ENCODE measurements around the gene SPATS2.
"Not testable (repeated sequence)": the region's sequence is repeated elsewhere in the genome, so short reads cannot be mapped to it uniquely, and the experiment has no call there.

SPATS2 gene

DNA sequence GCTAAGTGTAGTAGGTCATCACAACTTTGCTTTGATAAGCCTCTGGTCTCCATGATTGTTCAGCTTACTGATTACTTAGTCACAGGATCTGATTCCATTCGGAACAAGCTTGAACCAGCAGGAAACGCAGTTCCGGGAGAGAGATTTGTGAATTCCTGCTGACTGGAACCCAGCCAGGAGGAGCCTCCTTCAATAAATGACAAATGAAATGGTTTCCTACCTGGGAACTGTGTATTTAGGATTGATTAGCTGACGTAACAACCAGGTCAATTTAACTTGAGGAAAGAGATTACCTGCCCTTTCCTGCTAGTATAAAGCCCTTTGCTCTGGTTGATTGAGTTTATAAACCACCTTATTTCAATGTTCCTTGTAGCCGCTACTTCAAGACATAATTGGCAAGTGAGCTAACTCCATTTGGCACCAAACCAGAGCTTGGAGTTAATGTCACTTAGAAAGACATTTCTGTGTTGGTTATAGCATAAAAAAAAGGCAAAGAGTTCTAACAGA is 136.5 kb downstream of the SPATS2 start:
- Histone ChIP-seq H3K9ac (ENCODE audit: insufficient read length, low read depth) (no peak overlapping the region), H3K4me3 (ENCODE audit: insufficient read length, low read depth) (no peak overlapping the region), H3K9me3 (ENCODE audit: insufficient read depth, low read length) (no peaks in the 10 kb centered on the region), H3K27me3 (ENCODE audit: insufficient read depth, insufficient read length) (no peaks in the 10 kb centered on the region), H3K4me1 (ENCODE audit: insufficient read depth, insufficient read length) (no peaks in the 10 kb centered on the region), H3K36me3 (ENCODE audit: insufficient read depth, insufficient read length, low read length) (peaks cover 48% of the 10 kb centered on the region)
- no peak for DNase-seq (ENCODE audit: low read depth, low spot score)
- TF ChIP-seq ZNF274 (IDR thresholded peaks at IDR 0.05; ENCODE audit: low read depth, low read length) = no peak
- TF ChIP-seq YY1 (IDR thresholded peaks at IDR 0.05; ENCODE audit: insufficient read depth, insufficient read length) = no peak
- TF ChIP-seq SUZ12 (IDR thresholded peaks at IDR 0.05; ENCODE audit: extremely low read depth, insufficient read depth, insufficient read length) = no peak

DNA sequence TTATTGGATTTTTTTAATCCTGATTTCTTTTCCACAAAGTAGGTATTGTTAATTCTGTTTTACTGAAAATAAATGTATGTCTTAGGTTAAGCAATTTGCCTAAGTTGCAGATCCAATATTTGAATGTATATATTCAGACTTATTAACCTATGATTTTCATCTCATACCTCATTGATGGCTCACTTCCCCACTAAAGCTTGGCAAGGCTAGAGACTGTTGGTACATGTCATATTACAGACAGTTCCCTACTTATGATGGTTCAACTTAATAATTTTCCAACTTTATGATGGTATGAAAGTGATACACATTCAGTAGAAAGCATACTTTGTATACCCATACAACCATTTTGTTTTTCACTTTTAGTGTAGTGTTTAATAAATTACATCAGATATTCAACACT is 138.4 kb downstream of the SPATS2 start:
- no peak for DNase-seq (ENCODE audit: low read depth, low spot score)

DNA sequence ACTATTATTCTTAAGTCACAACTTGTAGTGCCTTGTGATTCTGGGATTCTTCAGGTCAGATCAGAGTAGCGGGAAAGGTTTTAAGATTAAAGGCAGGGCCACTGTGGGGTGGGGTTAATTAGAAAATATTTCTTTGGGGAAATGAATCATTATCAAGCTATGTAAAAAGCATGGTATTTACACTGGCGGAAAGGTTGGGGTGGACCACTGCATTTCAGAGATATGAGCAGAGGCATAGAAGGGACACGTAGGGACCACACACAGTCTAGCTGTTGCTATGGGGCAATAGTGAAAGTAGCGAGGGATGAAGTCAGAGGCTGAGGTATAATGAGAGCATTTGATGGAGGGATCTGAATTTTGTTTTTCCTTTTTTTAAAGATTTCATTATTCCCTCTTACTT is 139.9 kb downstream of the SPATS2 start:
- TF ChIP-seq YY1 (IDR thresholded peaks at IDR 0.05; ENCODE audit: insufficient read depth, insufficient read length) (no peak), ZNF274 (IDR thresholded peaks at IDR 0.05; ENCODE audit: low read depth, low read length) (no peak), SUZ12 (IDR thresholded peaks at IDR 0.05; ENCODE audit: extremely low read depth, insufficient read depth, insufficient read length) (no peak)
- Histone ChIP-seq H3K9me3 (ENCODE audit: insufficient read depth, low read length) (no peaks in the 10 kb centered on the region), H3K27me3 (ENCODE audit: insufficient read depth, insufficient read length) (no peaks in the 10 kb centered on the region), H3K9ac (ENCODE audit: insufficient read length, low read depth) (no peak overlapping the region), H3K4me1 (ENCODE audit: insufficient read depth, insufficient read length) (no peaks in the 10 kb centered on the region), H3K36me3 (ENCODE audit: insufficient read depth, insufficient read length, low read length) (peaks cover 24% of the 10 kb centered on the region), H3K4me3 (ENCODE audit: insufficient read length, low read depth) (no peak overlapping the region)
- no peak for DNase-seq (ENCODE audit: low read depth, low spot score)

More for the DNA sequence above, 138.4 kb downstream of the SPATS2 start:
- TF ChIP-seq YY1 (IDR thresholded peaks at IDR 0.05; ENCODE audit: insufficient read depth, insufficient read length) (no peak), ZNF274 (IDR thresholded peaks at IDR 0.05; ENCODE audit: low read depth, low read length) (no peak), SUZ12 (IDR thresholded peaks at IDR 0.05; ENCODE audit: extremely low read depth, insufficient read depth, insufficient read length) (no peak)
- H3K36me3 ChIP-seq (ENCODE audit: insufficient read depth, insufficient read length, low read length) = peaks cover 35% of the 10 kb centered on the region
- no peaks in the 10 kb centered on the region for H3K4me1 ChIP-seq (ENCODE audit: insufficient read depth, insufficient read length)
- no peak overlapping the region for H3K4me3 ChIP-seq (ENCODE audit: insufficient read length, low read depth)
- no peaks in the 10 kb centered on the region for H3K9me3 ChIP-seq (ENCODE audit: insufficient read depth, low read length)
- H3K9ac ChIP-seq (ENCODE audit: insufficient read length, low read depth) = no peak overlapping the region
- no peaks in the 10 kb centered on the region for H3K27me3 ChIP-seq (ENCODE audit: insufficient read depth, insufficient read length)

DNA sequence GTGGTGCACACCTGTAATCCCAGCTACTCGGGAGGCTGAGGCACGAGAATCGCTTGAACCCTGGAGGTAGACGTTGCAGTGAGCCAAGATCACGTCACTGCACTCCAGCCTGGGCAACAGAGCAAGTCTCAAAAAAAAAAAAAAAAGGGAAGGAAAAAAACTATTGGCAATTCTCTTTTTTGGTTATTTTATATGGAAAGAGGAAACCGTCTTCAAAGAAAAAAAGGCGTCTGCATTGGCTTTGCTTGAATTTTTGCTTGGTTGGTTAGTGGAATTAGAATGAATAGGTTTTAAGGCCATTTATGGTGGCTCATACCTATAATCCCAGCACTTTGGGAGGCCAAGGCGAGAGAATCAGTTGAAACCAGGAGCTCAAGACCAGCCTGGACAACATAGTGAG is 142.4 kb downstream of the SPATS2 start:
- H3K4me1 ChIP-seq (ENCODE audit: insufficient read depth, insufficient read length); H3K27me3 ChIP-seq (ENCODE audit: insufficient read depth, insufficient read length); H3K9ac ChIP-seq (ENCODE audit: insufficient read length, low read depth); H3K4me3 ChIP-seq (ENCODE audit: insufficient read length, low read depth); H3K9me3 ChIP-seq (ENCODE audit: insufficient read depth, low read length); DNase-seq (ENCODE audit: low read depth, low spot score): not testable (repeated sequence)
- H3K36me3 ChIP-seq (ENCODE audit: insufficient read depth, insufficient read length, low read length) = peaks cover 16% of the 10 kb centered on the region

DNA sequence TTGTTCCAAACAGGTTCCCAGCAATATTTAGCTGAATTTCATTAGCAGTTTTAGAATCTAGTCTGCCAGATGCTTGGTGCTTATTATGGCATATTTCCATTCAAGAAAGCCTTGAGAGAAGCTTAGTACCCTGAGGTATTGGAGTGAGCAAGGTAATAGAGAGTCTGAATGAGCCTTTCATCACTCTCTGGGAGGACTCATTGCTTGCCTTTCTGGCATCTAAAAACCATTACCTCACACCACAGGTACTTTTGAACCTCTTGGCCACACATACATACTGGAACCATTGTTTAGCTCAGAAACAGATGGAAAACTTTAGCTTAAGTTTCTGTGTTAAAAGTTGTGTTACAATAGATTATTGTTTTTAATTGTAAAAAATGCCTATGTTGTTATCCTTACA is 144.1 kb downstream of the SPATS2 start:
- Histone ChIP-seq H3K4me1 (ENCODE audit: insufficient read depth, insufficient read length) (no peaks in the 10 kb centered on the region), H3K9ac (ENCODE audit: insufficient read length, low read depth) (no peak overlapping the region), H3K4me3 (ENCODE audit: insufficient read length, low read depth) (no peak overlapping the region), H3K27me3 (ENCODE audit: insufficient read depth, insufficient read length) (no peaks in the 10 kb centered on the region), H3K9me3 (ENCODE audit: insufficient read depth, low read length) (no peaks in the 10 kb centered on the region), H3K36me3 (ENCODE audit: insufficient read depth, insufficient read length, low read length) (peaks cover 9% of the 10 kb centered on the region)
- no peak for DNase-seq (ENCODE audit: low read depth, low spot score)
- TF ChIP-seq SUZ12 (IDR thresholded peaks at IDR 0.05; ENCODE audit: extremely low read depth, insufficient read depth, insufficient read length) = no peak
- TF ChIP-seq YY1 (IDR thresholded peaks at IDR 0.05; ENCODE audit: insufficient read depth, insufficient read length) = no peak
- no peak for TF ChIP-seq ZNF274 (IDR thresholded peaks at IDR 0.05; ENCODE audit: low read depth, low read length)

DNA sequence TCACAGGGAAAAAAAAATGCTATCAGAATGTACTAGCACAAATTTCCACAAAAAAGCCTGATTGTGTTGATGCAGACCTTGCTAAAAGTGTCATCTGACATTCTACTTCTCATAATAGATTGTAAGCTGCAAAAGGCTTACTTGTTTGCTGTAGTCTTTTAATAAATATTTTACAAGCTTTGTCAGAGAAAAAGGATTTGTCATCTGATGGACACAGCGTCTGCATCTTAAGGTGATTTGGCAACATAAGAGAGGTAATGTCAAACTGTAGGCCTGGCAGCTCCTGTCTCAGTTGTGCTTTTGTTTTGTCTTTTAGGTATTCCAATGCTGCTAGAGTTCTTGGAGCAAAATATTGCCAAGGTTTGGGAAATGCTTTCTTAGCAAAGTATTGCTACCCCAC is 145.3 kb downstream of the SPATS2 start:
- Histone ChIP-seq H3K36me3 (ENCODE audit: insufficient read depth, insufficient read length, low read length) (peaks cover 14% of the 10 kb centered on the region), H3K9ac (ENCODE audit: insufficient read length, low read depth) (no peak overlapping the region), H3K9me3 (ENCODE audit: insufficient read depth, low read length) (no peaks in the 10 kb centered on the region), H3K27me3 (ENCODE audit: insufficient read depth, insufficient read length) (no peaks in the 10 kb centered on the region), H3K4me1 (ENCODE audit: insufficient read depth, insufficient read length) (no peaks in the 10 kb centered on the region), H3K4me3 (ENCODE audit: insufficient read length, low read depth) (no peak overlapping the region)
- TF ChIP-seq YY1 (IDR thresholded peaks at IDR 0.05; ENCODE audit: insufficient read depth, insufficient read length) (no peak), ZNF274 (IDR thresholded peaks at IDR 0.05; ENCODE audit: low read depth, low read length) (no peak), SUZ12 (IDR thresholded peaks at IDR 0.05; ENCODE audit: extremely low read depth, insufficient read depth, insufficient read length) (no peak)
- no peak for DNase-seq (ENCODE audit: low read depth, low spot score)

DNA sequence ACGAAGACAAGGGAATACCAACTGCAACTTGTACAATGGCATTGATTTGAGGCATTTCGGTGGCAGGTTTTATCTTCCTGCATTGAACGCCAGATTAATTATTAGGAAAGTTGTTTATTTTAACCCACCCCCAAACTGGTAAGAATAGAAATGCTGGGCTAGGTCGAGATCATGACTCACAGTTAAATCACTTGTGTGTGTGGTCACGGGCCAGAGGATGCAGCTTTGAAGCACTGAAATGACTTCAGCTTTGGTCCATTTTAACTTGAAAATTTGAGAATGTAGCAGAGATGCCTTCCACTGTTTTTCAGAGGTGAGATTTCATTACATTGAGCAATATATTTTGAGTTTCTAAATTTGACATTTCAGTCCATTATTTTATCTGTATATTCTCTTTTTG is 148.0 kb downstream of the SPATS2 start:
- no peak overlapping the region for H3K9ac ChIP-seq (ENCODE audit: insufficient read length, low read depth)

More for the DNA sequence above, 148.0 kb downstream of the SPATS2 start:
- no peaks in the 10 kb centered on the region for H3K4me1 ChIP-seq (ENCODE audit: insufficient read depth, insufficient read length)
- H3K4me3 ChIP-seq (ENCODE audit: insufficient read length, low read depth) = no peak overlapping the region
- DNase-seq (ENCODE audit: low read depth, low spot score) = no peak
- H3K36me3 ChIP-seq (ENCODE audit: insufficient read depth, insufficient read length, low read length) = peaks cover 12% of the 10 kb centered on the region
- H3K9me3 ChIP-seq (ENCODE audit: insufficient read depth, low read length) = no peaks in the 10 kb centered on the region
- TF ChIP-seq ZNF274 (IDR thresholded peaks at IDR 0.05; ENCODE audit: low read depth, low read length) (no peak), SUZ12 (IDR thresholded peaks at IDR 0.05; ENCODE audit: extremely low read depth, insufficient read depth, insufficient read length) (no peak), YY1 (IDR thresholded peaks at IDR 0.05; ENCODE audit: insufficient read depth, insufficient read length) (no peak)
- no peaks in the 10 kb centered on the region for H3K27me3 ChIP-seq (ENCODE audit: insufficient read depth, insufficient read length)
